Activated CD4-positive, CD25-positive, alpha-beta regulatory T cell treated with anti-CD3 and anti-CD28 coated beads, Interleukin-2, amount 50 U/mL, for 24 hours (primary cell): ENCODE results near the gene COA5.

Experiments used
- ATAC-seq, 2 donors: fragments of 150-1000 bp; cut with Tn5 transposase; one replicate each; pipeline ENCODE4 v1.10.0; 2021; ENCODE audit warnings: mild to moderate bottlenecking in 1 of 2, moderate library complexity in 1 of 2

The COA5 gene

DNA sequence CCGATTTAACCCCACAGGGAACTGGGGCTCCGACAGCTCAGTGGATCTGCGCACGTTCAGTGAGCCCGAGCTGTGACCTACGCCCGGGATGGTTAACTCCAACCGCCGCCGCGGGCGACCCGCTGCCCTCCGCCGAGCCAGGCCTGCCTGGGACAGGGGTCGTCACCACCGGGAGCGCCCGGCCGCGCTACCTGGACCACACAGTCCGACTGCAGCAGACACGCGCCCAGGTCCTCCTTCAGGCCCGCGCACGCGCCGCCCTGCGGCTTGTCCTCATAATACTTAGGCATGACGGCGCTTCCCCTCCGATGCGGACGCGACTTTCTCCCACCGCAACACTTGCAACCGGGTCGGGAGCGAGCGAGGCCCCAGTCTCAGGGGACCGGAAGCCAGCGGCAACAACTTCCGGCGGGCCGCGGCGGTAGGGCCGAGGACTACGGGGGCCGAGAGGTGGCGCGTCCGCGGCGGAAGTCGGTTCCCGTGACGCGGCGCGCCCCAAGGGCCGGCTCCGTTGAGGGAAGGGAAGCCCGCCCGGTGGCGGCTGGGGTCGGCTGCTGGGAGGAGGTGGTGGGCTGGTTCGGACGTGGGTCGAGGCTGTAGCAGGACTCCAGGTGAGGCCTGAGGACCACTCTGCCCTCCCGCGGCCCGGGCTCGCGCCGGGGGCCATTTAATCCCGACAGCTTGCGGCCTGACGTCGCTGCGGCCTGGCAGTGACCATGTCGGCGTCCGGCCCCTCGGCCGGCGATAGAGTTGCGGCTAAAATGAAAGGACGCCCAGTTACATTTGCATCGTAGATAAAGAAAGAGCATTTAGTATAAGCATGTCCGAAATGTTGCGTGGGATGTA lies at the start of gene COA5, which contains the start of gene UNC50:
Gene COA5, minus strand, starts transcription at position 397 of the 846 bp plus-strand sequence. Its CDS starts 107 bp downstream, at position 290.
Gene UNC50, plus strand, starts transcription at position 474 of the 846 bp plus-strand sequence. CDS start 1,171 bp downstream, outside the sequence.
- ATAC-seq: peak; percentile 93 to 94

GRCh38 chr2:98656800-98657199 lies 48.5 kb upstream of the COA5 start:
- ATAC-seq: peak; percentile 23 to 30

- ATAC-seq: peak; percentile 52 to 63
Measured at GRCh38 chr2:98654699-98655495, 46.6 kb upstream of the COA5 start.

DNA sequence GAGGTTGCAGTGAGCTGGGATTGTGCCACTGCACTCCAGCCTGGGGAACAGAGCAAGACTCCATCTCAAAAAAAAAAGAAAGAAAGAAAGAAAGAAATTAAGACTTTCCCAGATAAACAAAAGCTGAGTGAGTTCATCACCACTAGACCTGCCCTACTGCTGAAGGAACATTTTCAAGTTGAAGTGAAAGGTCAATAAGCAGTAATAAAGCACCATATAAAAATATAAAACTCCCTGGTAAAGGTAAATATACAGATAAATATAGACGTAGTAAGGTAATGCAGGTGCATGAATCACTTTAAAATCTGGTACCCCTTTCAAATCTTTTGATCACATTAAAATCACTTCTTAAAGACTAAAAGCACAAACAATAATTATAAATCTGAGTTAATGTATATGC lies 42.7 kb upstream of the COA5 start:
- no peak for ATAC-seq

- no peak for ATAC-seq
Measured at GRCh38 chr2:98649992-98650375, 41.7 kb upstream of the COA5 start.

DNA sequence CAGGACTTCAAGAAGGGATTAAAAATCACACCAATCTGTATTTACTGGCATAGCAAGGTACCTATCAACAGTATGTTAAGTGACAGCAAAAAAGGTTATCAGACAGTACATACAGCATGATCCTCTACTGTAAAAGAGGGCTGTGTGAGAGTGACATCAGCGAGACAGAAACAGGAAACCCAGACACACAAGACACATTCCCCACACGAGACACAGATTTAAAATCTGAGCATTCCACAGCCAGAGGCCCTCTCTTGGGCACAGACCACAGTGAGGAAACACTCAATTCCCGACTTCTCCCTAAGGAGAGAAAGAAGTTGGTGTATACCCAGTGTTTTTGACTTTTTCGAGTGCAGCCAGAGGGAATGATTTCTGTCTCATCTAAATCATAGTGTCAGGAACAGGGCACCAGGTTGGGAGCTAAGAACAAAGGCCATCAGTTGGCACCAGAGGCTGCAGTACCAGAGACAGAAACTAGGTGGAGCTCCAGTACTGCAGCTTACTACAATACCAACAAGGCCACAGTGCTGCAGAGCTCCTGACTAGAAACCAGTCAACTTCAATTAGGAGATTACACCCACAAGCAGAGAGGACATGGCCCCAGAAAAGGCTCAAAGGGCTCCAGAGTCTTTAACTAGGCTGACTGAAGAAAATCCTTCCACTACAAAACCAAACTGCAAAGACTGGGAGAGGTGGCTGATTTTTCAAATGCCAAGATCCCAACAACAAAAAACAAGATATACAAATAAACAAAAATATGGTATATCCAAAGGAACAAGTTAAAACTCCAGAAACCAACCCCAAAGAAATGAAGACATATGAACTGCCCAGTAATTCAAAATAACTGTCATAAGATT lies 41.1 kb upstream of the COA5 start:
- ATAC-seq: peak; percentile 94 to 95

DNA sequence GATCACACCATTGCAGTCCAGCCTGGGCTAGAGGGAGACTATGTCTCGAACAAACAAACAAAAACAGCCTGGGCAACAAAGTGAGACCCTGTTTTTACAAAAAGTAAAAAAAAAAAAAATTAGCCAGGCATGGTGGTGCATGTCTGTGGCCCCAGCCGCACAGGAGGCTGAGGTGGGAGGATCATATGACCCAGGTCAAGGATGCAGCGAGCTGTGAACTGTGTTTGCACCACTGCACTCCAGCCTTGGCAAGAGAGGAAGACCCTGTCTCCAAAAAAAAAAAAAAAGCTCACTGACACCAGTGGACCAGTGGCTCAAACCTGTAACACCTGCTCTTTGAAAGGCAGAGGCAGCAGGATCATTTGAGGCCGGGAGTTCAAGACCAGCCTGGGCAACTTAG lies 40.1 kb upstream of the COA5 start:
- ATAC-seq: no peak

- ATAC-seq: no peak
Measured at GRCh38 chr2:98647636-98648035, 39.3 kb upstream of the COA5 start.

GRCh38 chr2:98643496-98644100 lies 35.3 kb upstream of the COA5 start:
- ATAC-seq: no peak

DNA sequence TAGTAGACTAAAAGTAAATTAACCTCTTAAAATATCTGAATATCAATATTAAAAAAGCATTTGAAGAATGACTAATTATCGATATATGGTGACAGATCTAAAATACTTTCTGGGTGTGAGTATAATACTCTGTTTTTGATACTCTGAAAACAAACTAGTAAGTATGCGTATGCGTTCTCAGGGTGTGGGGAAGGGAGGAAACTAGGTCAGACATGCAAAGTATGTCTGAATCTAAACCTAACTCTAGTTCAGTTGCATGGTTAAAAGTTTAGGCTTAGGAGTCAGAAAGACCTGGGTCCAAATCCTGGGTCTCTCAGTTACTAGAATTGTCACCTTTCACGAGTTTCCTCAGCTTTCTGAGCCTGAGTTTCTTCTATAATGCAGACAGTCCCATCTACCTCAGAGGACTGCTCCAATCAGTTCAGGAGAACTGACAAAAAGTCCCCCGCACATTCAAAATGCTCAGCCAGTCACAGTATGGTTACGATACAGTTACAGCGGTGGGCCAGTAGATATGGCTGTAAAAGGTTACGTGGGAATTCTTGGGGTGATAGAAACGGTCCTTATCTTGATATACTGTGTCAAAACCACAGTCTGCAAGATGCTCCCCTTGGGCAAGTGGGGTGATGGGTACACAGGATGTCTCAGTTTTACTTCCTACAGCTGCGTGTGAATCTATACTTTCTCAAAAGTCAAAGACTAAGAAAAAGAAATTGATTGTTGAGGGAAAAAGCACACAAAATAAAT lies 29.3 kb upstream of the COA5 start:
- ATAC-seq: peak; percentile 81 to 83

GRCh38 chr2:98634406-98635092 lies 26.2 kb upstream of the COA5 start:
- ATAC-seq: peak; percentile 36 to 55

GRCh38 chr2:98632351-98632750 lies 24.0 kb upstream of the COA5 start:
- ATAC-seq: no peak

GRCh38 chr2:98623657-98624056 lies 15.3 kb upstream of the COA5 start:
- ATAC-seq: no peak

DNA sequence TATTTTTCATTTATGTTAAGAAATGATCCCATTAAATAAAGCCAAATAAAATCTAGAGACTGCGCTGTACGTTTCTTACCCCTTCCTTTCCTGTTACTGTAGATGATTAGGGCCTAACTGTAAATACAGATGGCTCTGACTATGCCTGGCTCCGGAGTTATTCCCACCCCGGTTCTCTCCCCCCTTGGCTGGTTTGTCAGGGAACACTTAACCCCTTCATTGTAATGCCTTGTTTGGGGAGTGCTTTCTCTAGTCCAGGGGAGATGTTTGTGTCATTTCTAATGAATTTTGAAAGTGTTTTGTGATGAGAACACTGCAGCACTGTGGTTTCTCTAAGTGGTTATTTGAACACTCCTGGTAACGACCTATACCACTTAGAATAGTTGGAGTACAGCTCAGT lies 8.8 kb upstream of the COA5 start:
- ATAC-seq: no peak

DNA sequence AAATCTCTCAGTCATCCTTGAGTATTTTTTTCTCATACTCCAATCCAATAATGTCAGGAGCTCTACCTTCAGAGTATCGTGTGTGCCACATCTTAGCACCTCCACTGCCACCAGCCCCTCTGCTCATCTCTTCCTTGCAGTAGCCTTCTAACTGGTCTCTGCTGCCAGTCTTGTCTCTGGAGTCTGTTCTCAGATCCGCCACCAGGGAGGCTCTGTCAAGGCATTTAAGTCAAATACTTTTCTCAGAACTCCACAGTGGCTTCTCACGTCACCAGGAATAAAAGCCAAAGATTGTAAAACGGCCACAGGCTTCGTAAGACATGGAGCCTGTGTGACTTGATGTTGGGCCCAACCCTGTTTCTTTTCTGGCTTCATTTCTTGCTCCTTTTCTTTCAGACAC lies 7.2 kb upstream of the COA5 start:
- no peak for ATAC-seq

- ATAC-seq: no peak
Measured at GRCh38 chr2:98614024-98614739, 5.9 kb upstream of the COA5 start.

DNA sequence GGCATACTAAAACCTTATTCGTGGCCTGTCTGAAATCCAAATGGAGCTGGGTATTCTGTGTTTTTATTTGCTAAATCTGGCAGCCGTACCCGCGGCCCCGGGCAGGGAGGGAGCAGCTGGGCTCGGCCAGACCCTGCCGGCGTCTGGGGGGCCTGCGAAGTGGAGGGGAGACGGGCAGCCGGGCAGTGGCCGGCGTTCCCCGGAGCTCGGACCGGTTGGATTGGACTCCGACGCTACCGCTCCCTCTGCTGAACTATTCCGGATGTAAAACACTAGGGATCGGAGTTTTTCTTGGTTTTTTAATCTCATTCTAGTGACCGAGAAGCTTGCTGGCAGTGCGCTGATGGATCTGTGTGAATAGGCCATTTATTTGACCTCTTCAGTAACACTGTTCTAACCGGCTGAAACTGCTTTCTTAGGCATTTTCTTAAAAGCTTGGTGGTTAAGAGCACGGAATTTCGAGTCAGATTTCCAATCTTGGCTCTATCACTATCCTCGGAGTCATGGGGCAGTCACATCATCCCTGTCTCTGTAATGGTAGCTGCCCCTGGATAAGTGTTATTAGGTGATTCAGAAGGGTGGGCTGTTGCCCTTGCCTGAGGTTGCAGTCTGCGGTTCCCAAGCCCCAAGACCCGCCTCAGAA lies 771 bp upstream of the COA5 start:
- no peak for ATAC-seq

GRCh38 chr2:98607741-98608115 lies 584 bp downstream of the COA5 start:
- ATAC-seq: no peak

- no peak for ATAC-seq
Measured at GRCh38 chr2:98607104-98607503, 1.2 kb downstream of the COA5 start.

DNA sequence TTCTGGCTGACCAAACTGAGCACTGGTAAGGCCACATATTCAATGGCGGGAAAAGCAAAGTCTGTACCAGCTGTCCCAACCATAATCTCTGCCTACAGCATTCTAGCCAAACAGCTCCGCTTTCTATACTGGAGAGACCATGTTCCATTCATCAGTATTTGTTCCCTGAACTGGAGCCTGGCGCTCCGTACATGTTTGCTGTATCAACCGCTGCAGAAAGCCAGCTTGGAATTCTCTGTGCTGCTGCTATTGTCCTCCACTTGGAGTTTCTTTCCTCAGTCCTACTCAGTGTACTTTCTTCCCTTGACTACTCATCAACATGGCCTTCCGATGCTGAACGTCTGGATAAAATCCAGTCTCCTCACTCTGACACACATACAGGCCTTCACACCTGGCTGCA lies 1.9 kb downstream of the COA5 start:
- ATAC-seq: no peak
